ENCODE measurements around the gene GIGYF1. TPM values are rescaled to one million over a fixed set of nuclear protein-coding genes. Genes with fewer than 3 reads are reported as not detected.

The GIGYF1 gene
- total and polyA plus RNA-seq, 2 of the 4 experiments (the other 2 are of a cell fraction) = 3.0 to 10.7 TPM

DNA sequence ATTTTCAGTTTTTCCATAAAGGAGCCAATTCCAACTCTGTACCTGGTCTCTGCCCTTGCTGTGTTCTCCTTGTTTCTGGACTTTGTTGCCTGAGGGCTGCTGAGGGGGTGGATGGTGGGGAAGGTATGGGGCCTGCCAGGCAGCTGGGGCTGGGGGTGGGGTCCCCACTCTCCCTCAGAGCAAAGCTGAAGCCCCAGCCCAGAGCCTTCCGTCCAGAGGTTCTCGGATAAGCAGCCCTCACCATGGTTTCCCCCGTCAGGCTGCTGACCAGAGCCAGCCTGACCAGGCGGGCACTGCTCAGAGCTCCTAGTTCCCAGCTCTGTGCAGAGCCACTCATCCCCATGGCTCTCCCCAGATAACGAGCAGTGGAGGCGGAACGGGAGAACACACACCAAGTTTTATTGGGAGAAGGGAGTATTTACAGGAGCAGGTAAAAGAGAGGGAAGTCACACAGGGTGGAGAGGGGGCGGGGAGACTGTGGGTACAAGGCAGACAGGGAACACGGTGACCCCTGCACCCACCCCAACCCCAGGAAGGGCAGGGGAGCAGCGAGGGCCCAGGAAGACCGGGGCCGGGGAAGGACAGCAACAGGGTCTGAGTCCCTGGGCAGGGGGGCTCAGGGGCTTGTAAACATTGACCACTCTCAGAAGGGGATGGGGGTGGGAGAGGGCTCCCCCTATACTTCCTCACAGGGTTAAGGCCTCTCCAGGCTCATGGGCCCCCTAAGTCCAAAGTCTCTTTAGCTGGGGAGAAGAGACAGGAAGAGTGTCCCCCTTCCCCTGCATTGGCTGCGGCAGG is 14.7 kb downstream of the GIGYF1 start:
- Histone ChIP-seq H2AFZ (replicated peaks; ENCODE audit: low read length, poor library complexity) (no peak overlapping the region), H3K27ac (ENCODE audit: insufficient read depth, low read length) (no peak overlapping the region), H3K79me1 (ENCODE audit: low read depth in 1 of 2, low read length in 2 of 2) (peaks cover 13 to 52% of the 10 kb centered on the region in 2 experiments), H3K23ac (ENCODE audit: low read depth, low read length) (no peak overlapping the region), H3K9ac (ENCODE audit: low read depth, low read length) (no peak overlapping the region), H2AK9ac (replicated peaks; ENCODE audit: low read depth, low read length, poor library complexity) (no peak overlapping the region), H3K4me1 (ENCODE audit: control insufficient read depth, insufficient read depth, low read length) (peaks cover 9% of the 10 kb centered on the region), H3K36me3 (ENCODE audit: control insufficient read depth, insufficient read depth, low read length) (peaks cover 70% of the 10 kb centered on the region), H3K4me2 (ENCODE audit: low read depth, low read length) (no peak overlapping the region), H3K4me3 (ENCODE audit: insufficient read depth, low read depth, low read length) (no peak overlapping the region), H4K20me1 (ENCODE audit: insufficient read depth, low read length) (peaks cover 58% of the 10 kb centered on the region), H3K56ac (ENCODE audit: extremely low read depth, insufficient read depth, low read length) (no peak overlapping the region), H3K9me1 (ENCODE audit: insufficient read depth, low read length) (no peaks in the 10 kb centered on the region), H2BK120ac (ENCODE audit: low read depth, low read length) (no peak overlapping the region), H3K4ac (ENCODE audit: low read depth, low read length) (no peak overlapping the region), H4K91ac (ENCODE audit: insufficient read depth, low read depth, low read length) (no peak overlapping the region), H3K18ac (ENCODE audit: low read depth, low read length) (no peak overlapping the region), H2BK5ac (ENCODE audit: low read depth, low read length, poor library complexity, severe bottlenecking) (no peak overlapping the region), H3K14ac (replicated peaks; ENCODE audit: low read depth, low read length) (no peak overlapping the region), H2BK20ac (ENCODE audit: low read depth, low read length) (no peak overlapping the region), H3K9me3 (ENCODE audit: control insufficient read depth, insufficient read depth, low read length) (no peaks in the 10 kb centered on the region), H4K8ac (ENCODE audit: low read depth in 2 of 2, low read length in 2 of 2) (no peak overlapping the region), H3K27me3 (ENCODE audit: control insufficient read depth, insufficient read depth, low read length) (no peaks in the 10 kb centered on the region), H4K5ac (ENCODE audit: low read depth, low read length) (no peak overlapping the region), H2AK5ac (ENCODE audit: low read depth, low read length) (no peak overlapping the region), H2BK15ac (ENCODE audit: low read depth, low read length) (no peak overlapping the region)
- ATAC-seq (ENCODE audit: low read depth) = no peak
- 100% methylated on average over 3 of the region's 13 CpGs; no CpG with 5 or more reads in 1 of the 2 experiments for WGBS, 2 experiments (ENCODE audit: extremely low coverage in 2 of 2, insufficient read length in 1 of 2)
- dilution Hi-C loops (cut with HindIII; ENCODE audit: low sequenced_read_pairs, unreplicated experiment) = no loop called here
- in situ Hi-C loops (cut with MboI; ENCODE audit: low sequenced_read_pairs) = loop anchor here (10.0 kb wide), 1 partner anchor 205 kb away; the partner anchor contains the start of gene TSC22D4
- ChIA-PET CTCF (no interaction called here), POLR2A (ENCODE audit: unreplicated experiment) (no interaction called here)
- TF ChIP-seq NFE2L2 (IDR thresholded peaks at IDR 0.05; ENCODE audit: low read depth, low read length) (no peak), MXI1 (IDR thresholded peaks at IDR 0.05; ENCODE audit: borderline replicate concordance, low read depth, low read length) (no peak), CHD1 (IDR thresholded peaks at IDR 0.05; ENCODE audit: low read depth, low read length) (no peak), RCOR1 (IDR thresholded peaks at IDR 0.05; ENCODE audit: insufficient replicate concordance, low read length) (no peak), SMC3 (IDR thresholded peaks at IDR 0.05; ENCODE audit: low read depth, low read length) (no peak), BHLHE40 (IDR thresholded peaks at IDR 0.05; ENCODE audit: low read depth, low read length) (no peak), RAD21 (IDR thresholded peaks at IDR 0.05; ENCODE audit: low read length) (no peak), MAFK (IDR thresholded peaks at IDR 0.05; ENCODE audit: low read depth, low read length) (no peak), MAZ (IDR thresholded peaks at IDR 0.05; ENCODE audit: borderline replicate concordance, low read depth, low read length) (no peak), POLR2A (IDR thresholded peaks at IDR 0.05; ENCODE audit: low read depth, low read length) (no peak), FOS (IDR thresholded peaks at IDR 0.05; ENCODE audit: low read depth, low read length) (no peak)
- TF ChIP-seq, protein P1, sequence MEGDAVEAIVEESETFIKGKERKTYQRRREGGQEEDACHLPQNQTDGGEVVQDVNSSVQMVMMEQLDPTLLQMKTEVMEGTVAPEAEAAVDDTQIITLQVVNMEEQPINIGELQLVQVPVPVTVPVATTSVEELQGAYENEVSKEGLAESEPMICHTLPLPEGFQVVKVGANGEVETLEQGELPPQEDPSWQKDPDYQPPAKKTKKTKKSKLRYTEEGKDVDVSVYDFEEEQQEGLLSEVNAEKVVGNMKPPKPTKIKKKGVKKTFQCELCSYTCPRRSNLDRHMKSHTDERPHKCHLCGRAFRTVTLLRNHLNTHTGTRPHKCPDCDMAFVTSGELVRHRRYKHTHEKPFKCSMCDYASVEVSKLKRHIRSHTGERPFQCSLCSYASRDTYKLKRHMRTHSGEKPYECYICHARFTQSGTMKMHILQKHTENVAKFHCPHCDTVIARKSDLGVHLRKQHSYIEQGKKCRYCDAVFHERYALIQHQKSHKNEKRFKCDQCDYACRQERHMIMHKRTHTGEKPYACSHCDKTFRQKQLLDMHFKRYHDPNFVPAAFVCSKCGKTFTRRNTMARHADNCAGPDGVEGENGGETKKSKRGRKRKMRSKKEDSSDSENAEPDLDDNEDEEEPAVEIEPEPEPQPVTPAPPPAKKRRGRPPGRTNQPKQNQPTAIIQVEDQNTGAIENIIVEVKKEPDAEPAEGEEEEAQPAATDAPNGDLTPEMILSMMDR (conservative IDR thresholded peaks at IDR 0.05; ENCODE audit: low read depth, low read length) = no peak
- TF ChIP-seq, protein P2, sequence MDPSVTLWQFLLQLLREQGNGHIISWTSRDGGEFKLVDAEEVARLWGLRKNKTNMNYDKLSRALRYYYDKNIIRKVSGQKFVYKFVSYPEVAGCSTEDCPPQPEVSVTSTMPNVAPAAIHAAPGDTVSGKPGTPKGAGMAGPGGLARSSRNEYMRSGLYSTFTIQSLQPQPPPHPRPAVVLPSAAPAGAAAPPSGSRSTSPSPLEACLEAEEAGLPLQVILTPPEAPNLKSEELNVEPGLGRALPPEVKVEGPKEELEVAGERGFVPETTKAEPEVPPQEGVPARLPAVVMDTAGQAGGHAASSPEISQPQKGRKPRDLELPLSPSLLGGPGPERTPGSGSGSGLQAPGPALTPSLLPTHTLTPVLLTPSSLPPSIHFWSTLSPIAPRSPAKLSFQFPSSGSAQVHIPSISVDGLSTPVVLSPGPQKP (IDR thresholded peaks at IDR 0.05; ENCODE audit: borderline replicate concordance, low read depth, low read length) = no peak
- TF ChIP-seq, protein P3, sequence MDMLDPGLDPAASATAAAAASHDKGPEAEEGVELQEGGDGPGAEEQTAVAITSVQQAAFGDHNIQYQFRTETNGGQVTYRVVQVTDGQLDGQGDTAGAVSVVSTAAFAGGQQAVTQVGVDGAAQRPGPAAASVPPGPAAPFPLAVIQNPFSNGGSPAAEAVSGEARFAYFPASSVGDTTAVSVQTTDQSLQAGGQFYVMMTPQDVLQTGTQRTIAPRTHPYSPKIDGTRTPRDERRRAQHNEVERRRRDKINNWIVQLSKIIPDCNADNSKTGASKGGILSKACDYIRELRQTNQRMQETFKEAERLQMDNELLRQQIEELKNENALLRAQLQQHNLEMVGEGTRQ (IDR thresholded peaks at IDR 0.05; ENCODE audit: low read depth, low read length) = no peak
- DNase-seq = no peak
- BruUV-seq (replicated peaks) = no TSS peak
- intact Hi-C loops (cut with micrococcal nuclease) = no loop called here

All from IMR-90 (cell line).